Activated T-helper 2 cell treated with anti-CD3 and anti-CD28 coated beads, Interferon-gamma antibody, Interleukin-2, Interleukin-4, amounts not matched to agents 10 μg/mL and 5 μg/mL and 100 μg/mL, durations not matched to agents 14 hours and 24 hours and 36 hours (primary cell): ENCODE results near the gene BTG4. TPM values are rescaled to one million over a fixed set of nuclear protein-coding genes. Genes with fewer than 3 reads are reported as not detected.

Experiments
- DNase-seq: peaks from one replicate; pipeline ENCODE4 v3.0.0; 2021; ENCODE audit warnings: low spot score
- H3K27ac Mint-ChIP-seq: one replicate; pipeline ENCODE4 v1.8.0; 2021; ENCODE audit warnings: mixed read lengths
- H3K27me3 Mint-ChIP-seq: one replicate; pipeline ENCODE4 v1.8.0; 2021; ENCODE audit warnings: low read depth, mixed read lengths
- H3K36me3 Mint-ChIP-seq: one replicate; pipeline ENCODE4 v1.8.0; 2021; ENCODE audit warnings: low read depth, mixed read lengths
- H3K4me1 Mint-ChIP-seq: one replicate; pipeline ENCODE4 v1.8.0; 2021; ENCODE audit warnings: low read depth, mixed read lengths
- H3K4me3 Mint-ChIP-seq: one replicate; pipeline ENCODE4 v1.8.0; 2021; ENCODE audit warnings: low read depth, mild to moderate bottlenecking, moderate library complexity, mixed read lengths
- H3K9me3 Mint-ChIP-seq: one replicate; pipeline ENCODE4 v1.8.0; 2021; ENCODE audit warnings: mixed read lengths
- intact Hi-C: fragments of 100-400 bp; cut with micrococcal nuclease; formaldehyde crosslinking; loops from one replicate; pipeline ENCODE4 v1.15.1; 2023
- total RNA-seq: library from RNA; stranded (reverse); gene quantifications from 2 replicates; pipeline ENCODE4 v1.2.3, GENCODE V29; 2022

The BTG4 gene
- total RNA-seq, 1 donor from 2014 or later: not detected

DNA sequence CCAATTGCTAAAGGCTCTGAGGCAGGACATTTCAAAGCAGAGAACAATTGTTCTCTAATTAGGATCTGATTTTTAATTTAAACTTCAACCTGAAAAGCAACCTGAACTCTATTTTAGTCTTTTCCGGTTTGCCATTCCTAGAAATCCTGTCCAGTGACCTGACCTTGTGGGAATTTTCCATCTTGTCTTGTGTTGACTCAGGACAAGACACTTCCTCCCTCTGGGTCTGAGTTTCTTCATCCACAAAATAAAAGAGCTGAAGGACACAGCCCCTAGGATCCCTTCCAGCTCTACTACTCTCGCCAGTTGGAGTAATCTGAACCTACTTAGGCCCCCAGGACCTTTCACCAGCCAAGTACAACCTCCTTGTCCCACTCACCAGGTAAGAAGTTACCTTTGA is 66.6 kb downstream of the BTG4 start:
- no peak overlapping the region for H3K4me3 Mint-ChIP-seq
- H3K27ac Mint-ChIP-seq: no peak overlapping the region
- H3K4me1 Mint-ChIP-seq: peaks cover 21% of the 10 kb centered on the region

More for the DNA sequence above, 66.6 kb downstream of the BTG4 start:
- H3K27me3 Mint-ChIP-seq: peaks cover 5% of the 10 kb centered on the region
- intact Hi-C loops: no loop called here
- no peak for DNase-seq
- H3K36me3 Mint-ChIP-seq: no peaks in the 10 kb centered on the region
- H3K9me3 Mint-ChIP-seq: no peaks in the 10 kb centered on the region

Other genes starting within 250 kb of the BTG4 start
- 0.16 TPM in 1 of 2 replicates, not detected in the other for gene POU2AF3, start 213.8 kb downstream of the BTG4 start, total RNA-seq
- gene POU2AF1, start 133.1 kb downstream of the BTG4 start, total RNA-seq: 35.2 and 37.2 TPM in 2 replicates
- gene HOATZ, start 2.4 kb upstream of the BTG4 start, total RNA-seq: not detected in 2 replicates
- gene LAYN, start 28.3 kb upstream of the BTG4 start, total RNA-seq: 15.8 and 16.5 TPM in 2 replicates
- 9.9 TPM in 2 replicates for gene SIK2, start 90.1 kb upstream of the BTG4 start, total RNA-seq